H1 (cell line): ENCODE data around the gene UBE2M.

Experiments
- EP300 ChIP-seq, 2 experiments: IDR thresholded peaks; 1 replicate in 1 of 2; 2 replicates in 1 of 2; pipeline ENCODE4 v1.6.1; 2011 to 2012; ENCODE audit warnings: low read depth in 2 of 2, low read length in 2 of 2, mild to moderate bottlenecking in 2 of 2, borderline replicate concordance in 1 of 2, inconsistent platforms in 1 of 2, moderate library complexity in 1 of 2
- GABPA ChIP-seq: IDR thresholded peaks from 2 replicates; pipeline ENCODE4 v1.6.1; 2011; ENCODE audit warnings: mild to moderate bottlenecking, low read length, moderate library complexity, borderline replicate concordance; ENCODE audit not compliant: insufficient read depth
- KDM1A ChIP-seq: fragments of 200-600, 300-600 bp; sonication (generic); IDR thresholded peaks from 2 replicates; pipeline ENCODE4 v1.7.1; 2016; ENCODE audit warnings: mild to moderate bottlenecking, low read length, borderline replicate concordance
- SRF ChIP-seq: IDR thresholded peaks from 2 replicates; pipeline ENCODE4 v1.6.1; 2011; ENCODE audit warnings: mild to moderate bottlenecking, low read depth, low read length, moderate library complexity
- TF ChIP-seq, protein P1 (sequence below), 3 experiments: IDR thresholded peaks; 1 replicate in 2 of 3; 2 replicates in 1 of 3; pipeline versions ENCODE4 v1.5.1 to v1.6.1; 2011; ENCODE audit warnings: low read length in 3 of 3, mild to moderate bottlenecking in 3 of 3, inconsistent platforms in 2 of 3, low read depth in 1 of 3, moderate library complexity in 1 of 3; ENCODE audit not compliant: insufficient read depth in 1 of 3; ENCODE audit errors: control extremely low read depth in 1 of 3

DNA sequence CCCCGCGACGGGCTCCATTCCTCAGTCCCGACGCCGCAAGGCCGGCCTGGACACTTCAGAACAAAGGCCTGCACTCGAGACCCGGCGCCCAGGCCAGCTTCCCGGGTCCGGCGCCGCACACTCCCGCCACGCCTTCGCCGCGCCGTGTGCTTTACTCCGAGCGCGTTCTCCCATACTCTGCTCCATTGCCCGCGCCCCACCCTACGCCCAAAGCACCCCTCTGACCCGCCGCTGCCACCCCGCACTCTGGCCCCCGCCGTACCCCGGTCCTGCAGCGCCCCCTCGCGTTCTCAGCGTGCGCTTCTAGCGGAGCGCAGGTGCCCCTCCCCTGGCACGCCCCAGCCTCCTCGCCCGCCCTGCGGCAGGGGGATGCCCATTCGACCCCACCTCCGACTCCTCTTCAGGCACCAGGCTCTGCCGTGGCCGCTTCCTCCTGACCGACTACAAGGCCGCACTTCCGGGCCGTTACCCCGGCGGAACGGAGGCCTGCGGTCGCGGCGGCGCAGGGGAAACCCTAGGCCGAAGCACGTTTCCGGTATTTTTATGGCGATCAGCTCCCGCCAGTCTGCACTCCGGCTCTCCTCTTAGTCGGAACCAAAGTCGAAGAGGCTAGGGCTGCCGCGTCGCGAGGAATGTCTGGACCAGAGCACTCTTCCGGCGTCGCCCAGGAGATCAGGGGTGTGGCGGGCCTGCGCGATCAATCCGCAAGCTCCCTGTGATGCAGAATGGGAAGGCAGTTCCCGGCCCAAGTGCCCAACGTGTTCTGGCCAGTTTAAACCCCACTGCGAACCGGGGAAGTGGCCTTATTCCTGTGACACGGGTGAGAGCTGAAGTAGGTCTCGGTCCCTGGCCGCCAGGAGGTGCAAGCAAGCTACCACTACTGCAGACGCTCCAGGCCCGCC lies 38.8 kb downstream of the UBE2M start, which contains the start of gene ZBTB45:
- TF ChIP-seq EP300 (IDR thresholded peaks at IDR 0.05; ENCODE audit: borderline replicate concordance in 1 of 2, low read depth in 2 of 2, low read length in 2 of 2), result no peak
- TF ChIP-seq, protein P1, sequence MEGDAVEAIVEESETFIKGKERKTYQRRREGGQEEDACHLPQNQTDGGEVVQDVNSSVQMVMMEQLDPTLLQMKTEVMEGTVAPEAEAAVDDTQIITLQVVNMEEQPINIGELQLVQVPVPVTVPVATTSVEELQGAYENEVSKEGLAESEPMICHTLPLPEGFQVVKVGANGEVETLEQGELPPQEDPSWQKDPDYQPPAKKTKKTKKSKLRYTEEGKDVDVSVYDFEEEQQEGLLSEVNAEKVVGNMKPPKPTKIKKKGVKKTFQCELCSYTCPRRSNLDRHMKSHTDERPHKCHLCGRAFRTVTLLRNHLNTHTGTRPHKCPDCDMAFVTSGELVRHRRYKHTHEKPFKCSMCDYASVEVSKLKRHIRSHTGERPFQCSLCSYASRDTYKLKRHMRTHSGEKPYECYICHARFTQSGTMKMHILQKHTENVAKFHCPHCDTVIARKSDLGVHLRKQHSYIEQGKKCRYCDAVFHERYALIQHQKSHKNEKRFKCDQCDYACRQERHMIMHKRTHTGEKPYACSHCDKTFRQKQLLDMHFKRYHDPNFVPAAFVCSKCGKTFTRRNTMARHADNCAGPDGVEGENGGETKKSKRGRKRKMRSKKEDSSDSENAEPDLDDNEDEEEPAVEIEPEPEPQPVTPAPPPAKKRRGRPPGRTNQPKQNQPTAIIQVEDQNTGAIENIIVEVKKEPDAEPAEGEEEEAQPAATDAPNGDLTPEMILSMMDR (IDR thresholded peaks at IDR 0.05; ENCODE audit: control extremely low read depth in 1 of 3, insufficient read depth in 1 of 3, low read depth in 1 of 3, low read length in 3 of 3), result peak; percentile 83 to 93 (median 86)
- peak; percentile 53 for TF ChIP-seq SRF
- TF ChIP-seq KDM1A, result no peak
- TF ChIP-seq GABPA, result peak; percentile 99
